ENCODE results near the gene TBPL2. TPM values are rescaled to one million over a fixed set of nuclear protein-coding genes. Genes with fewer than 3 reads are reported as not detected.
"Not testable (repeated sequence)": the region's sequence is repeated elsewhere in the genome, so short reads cannot be mapped to it uniquely, and the experiment has no call there.

TBPL2 gene
- total RNA-seq, 1 experiment from 2014 or later, result not detected

DNA sequence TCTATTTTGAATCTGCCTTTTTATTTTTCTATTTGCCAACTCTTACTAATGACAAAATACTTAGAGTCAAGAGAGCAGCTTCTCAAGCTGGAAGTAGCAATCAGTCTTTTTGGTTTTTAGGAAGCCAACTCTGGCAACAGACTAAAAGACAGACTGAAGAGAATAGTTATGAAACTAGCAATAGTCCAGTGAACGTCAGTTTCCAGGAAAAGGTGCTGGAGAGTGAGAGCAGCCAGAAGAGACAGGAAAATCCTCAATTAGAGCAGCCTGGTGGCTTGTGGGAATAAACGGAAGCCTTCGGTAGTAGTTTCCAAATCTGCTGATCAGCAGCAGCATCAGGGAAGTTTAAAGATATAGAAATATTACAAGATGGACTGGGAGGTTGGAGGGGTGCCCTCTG is 55.9 kb downstream of the TBPL2 start:
- Mint-ChIP-seq H3K9me3 (ENCODE audit: unreplicated experiment) (no peaks in the 10 kb centered on the region), H3K27me3 (ENCODE audit: insufficient read depth, unreplicated experiment) (no peaks in the 10 kb centered on the region), H3K4me1 (ENCODE audit: insufficient read depth, unreplicated experiment) (peaks cover 6% of the 10 kb centered on the region), H3K36me3 (ENCODE audit: insufficient read depth, unreplicated experiment) (peaks cover 54% of the 10 kb centered on the region), H3K4me3 (ENCODE audit: unreplicated experiment) (no peak overlapping the region), H3K27ac (ENCODE audit: low read depth, unreplicated experiment) (no peak overlapping the region)
- CTCF ChIA-PET, result interaction anchor here (0.9 kb wide), 1 partner anchor 33 kb away, joined by 6 read pairs; no protein-coding TSS in a partner anchor
- DNase-seq (ENCODE audit: unreplicated experiment), result no peak
- TF ChIP-seq, protein P1, sequence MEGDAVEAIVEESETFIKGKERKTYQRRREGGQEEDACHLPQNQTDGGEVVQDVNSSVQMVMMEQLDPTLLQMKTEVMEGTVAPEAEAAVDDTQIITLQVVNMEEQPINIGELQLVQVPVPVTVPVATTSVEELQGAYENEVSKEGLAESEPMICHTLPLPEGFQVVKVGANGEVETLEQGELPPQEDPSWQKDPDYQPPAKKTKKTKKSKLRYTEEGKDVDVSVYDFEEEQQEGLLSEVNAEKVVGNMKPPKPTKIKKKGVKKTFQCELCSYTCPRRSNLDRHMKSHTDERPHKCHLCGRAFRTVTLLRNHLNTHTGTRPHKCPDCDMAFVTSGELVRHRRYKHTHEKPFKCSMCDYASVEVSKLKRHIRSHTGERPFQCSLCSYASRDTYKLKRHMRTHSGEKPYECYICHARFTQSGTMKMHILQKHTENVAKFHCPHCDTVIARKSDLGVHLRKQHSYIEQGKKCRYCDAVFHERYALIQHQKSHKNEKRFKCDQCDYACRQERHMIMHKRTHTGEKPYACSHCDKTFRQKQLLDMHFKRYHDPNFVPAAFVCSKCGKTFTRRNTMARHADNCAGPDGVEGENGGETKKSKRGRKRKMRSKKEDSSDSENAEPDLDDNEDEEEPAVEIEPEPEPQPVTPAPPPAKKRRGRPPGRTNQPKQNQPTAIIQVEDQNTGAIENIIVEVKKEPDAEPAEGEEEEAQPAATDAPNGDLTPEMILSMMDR (IDR thresholded peaks at IDR 0.05; ENCODE audit: unreplicated experiment), result no peak
- POLR2A ChIA-PET, result no interaction called here
- intact Hi-C loops (cut with micrococcal nuclease), result no loop called here
- no TSS peak for BruUV-seq (replicated peaks)

DNA sequence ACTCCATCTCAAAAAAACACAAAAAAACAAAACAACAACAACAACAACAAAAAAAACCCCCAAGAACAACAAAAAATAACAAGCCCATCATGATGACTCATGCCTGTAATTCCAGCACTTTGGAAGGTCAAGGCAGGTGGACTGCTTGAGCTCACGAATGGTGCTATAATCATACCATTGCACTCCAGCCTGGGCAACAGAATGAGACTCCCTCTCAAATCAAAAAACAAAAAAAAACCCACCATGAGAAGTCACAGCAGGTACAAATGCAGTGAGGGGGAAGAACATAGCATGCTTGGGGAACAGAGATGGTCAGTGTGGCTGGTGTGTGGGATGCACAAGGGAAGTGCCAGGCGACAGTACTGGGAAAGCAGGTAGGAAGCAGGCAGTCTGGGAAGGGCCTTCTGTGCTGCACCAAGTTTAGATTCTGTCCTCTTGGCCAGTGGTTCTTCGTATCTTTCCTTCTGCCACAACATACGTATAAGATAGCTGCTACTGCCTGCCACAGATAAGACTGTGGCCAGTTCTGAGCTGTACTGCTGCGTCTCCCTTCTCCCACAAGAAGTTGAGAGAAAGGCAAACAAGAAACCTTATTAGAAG is 56.8 kb downstream of the TBPL2 start:
- no TSS peak for BruUV-seq (replicated peaks)
- peaks cover 6% of the 10 kb centered on the region for H3K4me1 Mint-ChIP-seq (ENCODE audit: insufficient read depth, unreplicated experiment)
- no peak overlapping the region for H3K27ac Mint-ChIP-seq (ENCODE audit: low read depth, unreplicated experiment)
- intact Hi-C loops (cut with micrococcal nuclease), result no loop called here
- H3K9me3 Mint-ChIP-seq (ENCODE audit: unreplicated experiment), result no peaks in the 10 kb centered on the region
- H3K36me3 Mint-ChIP-seq (ENCODE audit: insufficient read depth, unreplicated experiment), result peaks cover 61% of the 10 kb centered on the region
- TF ChIP-seq, protein P1 (IDR thresholded peaks at IDR 0.05; ENCODE audit: unreplicated experiment), result no peak
- no peak for DNase-seq (ENCODE audit: unreplicated experiment)
- H3K27me3 Mint-ChIP-seq (ENCODE audit: insufficient read depth, unreplicated experiment), result no peaks in the 10 kb centered on the region
- POLR2A ChIA-PET, result no interaction called here
- no peak overlapping the region for H3K4me3 Mint-ChIP-seq (ENCODE audit: unreplicated experiment)
- CTCF ChIA-PET, result interaction anchor here (0.5 to 0.9 kb wide), 4 partner anchors 29 to 1108 kb away, joined by 3 to 5 read pairs (median 4); no protein-coding TSS in a partner anchor

DNA sequence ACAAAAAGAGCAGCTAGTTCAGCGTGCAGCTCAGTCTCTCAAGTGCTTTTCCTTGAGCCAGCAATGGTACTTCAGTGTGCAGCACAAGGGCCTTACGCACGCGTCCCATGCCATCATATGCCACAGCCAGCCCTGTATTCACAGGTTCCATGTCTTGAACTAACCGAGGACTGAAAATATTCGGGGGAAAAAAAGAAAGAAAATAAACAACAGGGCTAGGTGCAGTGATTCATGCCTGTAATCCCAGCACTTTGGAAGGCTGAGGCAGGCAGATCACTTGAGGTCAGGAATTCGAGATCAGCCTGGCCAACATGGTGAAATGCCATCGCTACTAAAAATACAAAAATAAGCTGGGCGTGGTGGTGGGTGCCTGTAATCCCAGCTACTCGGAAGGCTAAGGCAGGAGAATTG is 57.4 kb downstream of the TBPL2 start:
- POLR2A ChIA-PET, result interaction anchor here (1.2 kb wide), 1 partner anchor 8 kb away, joined by 4 read pairs; no protein-coding TSS in a partner anchor
- H3K9me3 Mint-ChIP-seq (ENCODE audit: unreplicated experiment); H3K27me3 Mint-ChIP-seq (ENCODE audit: insufficient read depth, unreplicated experiment); intact Hi-C loops (cut with micrococcal nuclease); H3K27ac Mint-ChIP-seq (ENCODE audit: low read depth, unreplicated experiment); BruUV-seq (replicated peaks); H3K4me3 Mint-ChIP-seq (ENCODE audit: unreplicated experiment); H3K4me1 Mint-ChIP-seq (ENCODE audit: insufficient read depth, unreplicated experiment): not testable (repeated sequence)
- peak; percentile 10 for DNase-seq (ENCODE audit: unreplicated experiment)
- CTCF ChIA-PET, result interaction anchor here (1.7 kb wide), 1 partner anchor 27 kb away, joined by 3 read pairs; no protein-coding TSS in a partner anchor
- H3K36me3 Mint-ChIP-seq (ENCODE audit: insufficient read depth, unreplicated experiment), result peaks cover 67% of the 10 kb centered on the region

DNA sequence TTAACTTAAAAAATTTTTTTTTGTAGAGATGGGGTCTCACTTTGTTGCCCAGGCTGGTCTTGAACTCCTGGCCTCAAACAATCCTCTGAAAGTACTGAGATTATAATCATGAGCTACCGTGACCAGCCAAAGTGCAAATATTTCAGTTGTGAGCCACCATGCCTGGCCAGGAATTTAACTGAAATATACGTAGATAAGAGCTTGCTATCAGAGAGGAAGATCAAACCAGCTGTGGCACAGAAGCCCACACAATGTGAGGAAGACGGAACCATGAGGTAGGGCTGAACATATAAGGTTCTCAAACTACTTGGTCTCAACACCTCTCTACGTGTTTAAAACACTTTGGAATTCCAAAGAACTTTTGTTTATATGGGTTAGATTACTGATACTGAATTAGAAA is 57.9 kb downstream of the TBPL2 start:
- no peak for DNase-seq (ENCODE audit: unreplicated experiment)
- no peak overlapping the region for H3K27ac Mint-ChIP-seq (ENCODE audit: low read depth, unreplicated experiment)
- H3K27me3 Mint-ChIP-seq (ENCODE audit: insufficient read depth, unreplicated experiment), result no peaks in the 10 kb centered on the region
- intact Hi-C loops (cut with micrococcal nuclease), result no loop called here
- CTCF ChIA-PET, result interaction anchor here (0.8 to 1.7 kb wide), 2 partner anchors 27 to 64 kb away, joined by 3 read pairs; no protein-coding TSS in a partner anchor
- no TSS peak for BruUV-seq (replicated peaks)
- TF ChIP-seq, protein P1 (IDR thresholded peaks at IDR 0.05; ENCODE audit: unreplicated experiment), result no peak
- peaks cover 71% of the 10 kb centered on the region for H3K36me3 Mint-ChIP-seq (ENCODE audit: insufficient read depth, unreplicated experiment)
- POLR2A ChIA-PET, result interaction anchor here (1.2 kb wide), 1 partner anchor 9 kb away, joined by 4 read pairs; no protein-coding TSS in a partner anchor
- H3K9me3 Mint-ChIP-seq (ENCODE audit: unreplicated experiment), result no peaks in the 10 kb centered on the region
- no peak overlapping the region for H3K4me3 Mint-ChIP-seq (ENCODE audit: unreplicated experiment)
- H3K4me1 Mint-ChIP-seq (ENCODE audit: insufficient read depth, unreplicated experiment), result peaks cover 6% of the 10 kb centered on the region
